Activated CD4-positive, alpha-beta T cell treated with anti-CD3 and anti-CD28 coated beads for 1 hour (primary cell): Measurements from ENCODE around the gene MYO16.
"Not testable (repeated sequence)": the region's sequence is repeated elsewhere in the genome, so short reads cannot be mapped to it uniquely, and the experiment has no call there.

Experiments used
- DNase-seq: peaks from one replicate; pipeline ENCODE4 v3.0.0-alpha.2; 2020

MYO16 gene

GRCh38 chr13:108747843-108748242 lies 118.4 kb downstream of the MYO16 start:
- DNase-seq = no peak

- no peak for DNase-seq
Measured at GRCh38 chr13:108752276-108752675, 122.9 kb downstream of the MYO16 start.

DNA sequence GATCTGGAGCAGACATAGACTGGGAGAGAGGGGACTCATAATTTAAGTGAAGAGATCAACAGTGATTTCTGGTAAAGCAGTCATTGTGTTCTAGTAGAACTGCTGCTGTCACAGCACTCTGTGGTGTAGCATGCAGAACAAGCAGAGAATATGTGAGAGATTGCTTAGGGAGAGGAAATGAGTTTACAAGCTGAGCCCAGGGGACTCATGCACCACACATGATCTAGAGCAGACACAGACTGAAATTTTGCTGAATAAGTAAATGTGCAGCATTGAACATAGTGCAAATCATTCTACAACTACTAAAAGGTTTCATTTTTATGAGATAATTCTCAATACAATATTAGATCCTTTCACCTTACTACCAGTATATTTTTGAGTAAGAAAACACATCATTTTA lies 125.7 kb downstream of the MYO16 start:
- no peak for DNase-seq

- no peak for DNase-seq
Measured at GRCh38 chr13:108760129-108760528, 130.7 kb downstream of the MYO16 start.

DNA sequence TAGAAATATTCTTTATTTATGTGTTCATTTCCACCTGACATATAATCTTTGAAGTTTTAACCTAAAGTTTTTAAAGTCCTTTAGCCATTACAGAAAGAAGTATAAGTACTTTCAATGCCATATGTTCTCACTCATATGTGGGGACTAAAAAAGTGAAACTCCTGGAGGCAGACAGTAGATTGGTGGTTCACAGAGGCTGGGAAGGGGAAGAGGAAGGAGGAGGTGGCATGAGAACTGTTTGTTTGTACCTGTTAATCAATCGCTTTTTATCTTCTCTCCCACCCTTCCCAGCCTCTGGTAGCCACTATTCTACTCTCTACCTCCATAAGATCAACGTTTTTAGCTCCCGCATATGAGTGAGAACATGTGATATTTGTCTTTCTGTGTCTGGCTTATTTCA lies 131.1 kb downstream of the MYO16 start:
- DNase-seq = no peak

DNA sequence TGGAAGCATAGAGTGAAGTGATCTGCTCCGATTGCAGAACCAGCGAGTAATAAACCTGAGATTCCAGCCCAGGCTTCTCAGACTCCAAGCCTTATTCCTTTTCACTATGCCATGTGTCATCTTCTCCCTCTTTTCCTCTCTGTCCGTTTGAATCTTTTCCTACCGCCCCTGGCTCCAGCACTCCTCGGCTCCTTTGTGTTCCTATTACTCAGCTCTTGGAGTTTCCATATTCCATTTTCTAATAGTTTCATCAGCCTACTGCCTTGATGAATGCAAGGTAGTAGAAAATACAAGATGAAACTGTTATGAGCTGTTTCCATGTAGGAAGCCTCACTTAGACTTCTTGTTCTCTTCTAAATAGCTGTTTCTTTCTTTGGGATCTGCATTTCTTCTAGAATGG lies 138.6 kb downstream of the MYO16 start:
- DNase-seq = no peak

- DNase-seq = no peak
Measured at GRCh38 chr13:108769213-108770070, 140.0 kb downstream of the MYO16 start.

GRCh38 chr13:108775597-108775996 lies 146.2 kb downstream of the MYO16 start:
- DNase-seq = no peak

DNA sequence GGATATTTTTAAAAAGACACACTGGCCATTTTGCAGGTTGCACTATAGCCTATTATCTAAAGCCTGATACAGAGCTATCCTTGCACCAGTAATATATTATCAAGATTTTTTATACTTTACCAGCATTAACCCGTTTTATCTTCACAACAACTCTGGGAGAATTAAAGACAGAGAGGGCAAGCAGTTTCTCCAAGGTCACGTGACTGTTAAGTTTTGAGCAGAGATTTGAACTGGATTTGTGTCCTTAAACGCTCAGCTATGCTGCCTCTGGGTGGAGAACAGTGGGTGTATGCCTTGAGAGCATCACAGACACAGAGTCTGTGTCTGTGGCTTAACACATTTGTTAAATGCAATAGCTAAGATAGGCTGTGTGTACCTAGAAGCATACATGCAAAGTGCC lies 147.2 kb downstream of the MYO16 start:
- DNase-seq = no peak

DNA sequence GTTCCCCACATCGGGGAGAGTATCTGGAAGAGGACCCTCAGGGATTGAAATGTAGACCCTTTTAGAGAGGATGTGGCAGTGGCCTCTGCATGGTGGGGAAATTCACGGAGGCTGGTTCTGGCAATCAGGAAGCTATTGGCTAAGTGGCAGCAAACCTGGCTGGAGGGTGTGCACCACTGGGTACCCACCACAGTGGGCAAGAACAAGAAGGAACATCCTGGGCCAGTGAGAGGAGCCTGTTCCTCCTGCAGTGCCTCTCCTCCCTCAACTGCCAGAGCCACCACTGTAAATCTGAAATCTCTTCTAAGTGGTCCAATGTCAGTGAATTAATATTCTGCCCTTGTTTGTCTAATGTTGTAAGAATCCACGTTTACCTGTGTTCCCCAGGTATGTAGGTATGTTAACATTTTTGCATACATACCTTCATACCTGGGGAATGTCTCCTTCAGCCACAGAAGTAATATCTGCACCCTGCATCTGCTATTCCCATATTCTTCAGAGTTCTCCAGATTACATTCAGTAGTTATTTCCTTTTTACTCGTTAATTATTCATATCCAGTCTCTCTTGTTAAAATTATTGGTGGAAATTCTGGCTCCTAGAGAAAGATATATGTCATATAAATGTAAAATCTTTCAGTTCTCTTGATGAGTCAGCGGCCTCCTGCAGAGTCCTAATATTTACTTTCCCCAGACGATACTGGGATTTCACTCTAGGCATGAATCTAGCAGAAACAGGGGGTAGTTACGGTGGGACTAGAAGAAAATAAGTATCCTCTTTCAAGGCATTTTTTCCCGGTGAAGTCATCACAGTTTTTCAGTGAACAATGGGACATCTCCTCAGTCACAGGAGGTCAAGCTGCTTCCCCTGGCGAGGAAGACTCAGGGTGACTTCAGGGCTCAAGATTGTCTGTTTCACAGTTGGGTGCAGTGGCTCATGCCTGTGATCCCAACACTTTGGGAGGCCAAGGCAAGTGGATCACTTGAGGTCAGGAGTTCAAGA lies 148.3 kb downstream of the MYO16 start:
- no peak for DNase-seq

- DNase-seq = no peak
Measured at GRCh38 chr13:108779308-108779707, 149.9 kb downstream of the MYO16 start.

GRCh38 chr13:108780706-108781105 lies 151.3 kb downstream of the MYO16 start:
- no peak for DNase-seq

DNA sequence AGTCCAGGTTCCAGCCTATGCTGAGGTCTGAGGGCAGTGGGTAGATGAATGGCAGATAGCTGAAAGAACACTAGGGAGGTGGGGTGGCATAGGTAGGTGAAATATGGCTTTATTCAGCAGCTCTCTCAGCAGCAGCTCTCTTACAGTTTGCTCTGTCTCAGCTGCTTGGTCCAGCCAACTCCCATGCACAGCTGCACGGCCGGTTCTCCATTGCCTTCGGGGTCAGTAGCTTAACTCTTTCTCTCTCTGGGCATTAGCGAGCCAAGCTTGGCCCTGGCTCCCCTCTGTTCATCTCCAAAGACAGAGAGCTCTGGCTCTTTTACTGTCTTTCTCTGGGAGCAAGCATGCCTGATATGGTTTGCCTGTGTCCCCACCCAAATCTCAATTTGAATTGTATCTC lies 151.9 kb downstream of the MYO16 start:
- no peak for DNase-seq

DNA sequence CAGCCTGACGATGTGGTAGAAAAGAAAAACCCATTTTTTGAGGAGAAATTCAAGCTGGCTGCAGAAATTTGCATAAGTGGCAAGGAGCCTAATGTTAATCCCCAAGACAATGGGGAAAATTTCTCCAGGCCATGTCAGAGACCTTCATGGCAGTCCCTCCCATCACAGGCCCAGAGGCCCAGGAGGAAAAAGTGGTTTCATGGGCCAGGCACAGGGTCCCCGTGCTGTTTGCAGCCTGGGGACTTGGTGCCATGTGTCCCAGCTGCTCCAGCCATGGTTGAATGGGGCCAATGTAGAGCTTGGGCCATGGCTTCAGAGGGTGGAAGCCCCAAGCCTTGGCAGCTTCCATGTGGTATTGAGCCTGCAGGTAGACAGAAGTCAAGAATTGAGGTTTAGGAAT lies 153.1 kb downstream of the MYO16 start:
- not testable (repeated sequence) for DNase-seq

- DNase-seq = no peak
Measured at GRCh38 chr13:108785844-108786243, 156.4 kb downstream of the MYO16 start.

DNA sequence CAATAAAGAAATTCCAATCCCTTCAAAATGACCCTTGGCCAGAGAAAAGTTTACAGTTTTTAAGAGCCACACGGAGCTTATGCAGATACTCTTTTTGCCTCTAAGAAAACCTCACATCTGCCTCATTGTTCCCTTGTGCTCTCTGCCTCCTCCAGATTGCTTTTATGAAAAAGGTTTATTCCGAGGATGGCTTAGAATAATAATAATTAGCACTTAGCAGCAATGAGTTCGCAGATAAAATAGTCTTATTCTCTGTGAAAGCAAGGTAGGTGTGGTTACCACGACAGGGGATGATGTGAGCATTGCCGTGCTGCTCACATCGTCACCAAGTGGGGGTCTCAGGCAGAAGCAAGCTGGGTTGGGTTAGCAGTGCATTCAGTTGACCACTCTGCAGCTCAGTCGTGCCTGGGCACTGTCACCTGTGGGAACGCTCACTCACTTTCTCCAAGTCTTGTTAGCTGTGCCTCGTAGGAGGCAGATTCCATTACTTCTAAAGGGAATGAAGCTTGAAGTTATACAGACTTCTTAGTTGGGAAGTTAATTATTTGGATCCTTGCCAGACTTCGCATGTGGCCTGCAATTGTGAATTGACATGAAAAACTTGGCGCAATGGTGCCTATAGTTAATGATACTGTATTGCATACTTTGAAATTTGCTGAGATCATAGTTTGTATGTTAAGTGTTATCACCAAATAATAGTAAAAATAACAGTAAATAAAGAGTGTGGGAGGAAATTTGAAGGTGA lies 157.2 kb downstream of the MYO16 start:
- no peak for DNase-seq

- DNase-seq = no peak
Measured at GRCh38 chr13:108787700-108788414, 158.4 kb downstream of the MYO16 start.

- DNase-seq = no peak
Measured at GRCh38 chr13:108789476-108789875, 160.1 kb downstream of the MYO16 start.

GRCh38 chr13:108795841-108796240 lies 166.4 kb downstream of the MYO16 start:
- DNase-seq = no peak

- DNase-seq = no peak
Measured at GRCh38 chr13:108797354-108797753, 167.9 kb downstream of the MYO16 start.

DNA sequence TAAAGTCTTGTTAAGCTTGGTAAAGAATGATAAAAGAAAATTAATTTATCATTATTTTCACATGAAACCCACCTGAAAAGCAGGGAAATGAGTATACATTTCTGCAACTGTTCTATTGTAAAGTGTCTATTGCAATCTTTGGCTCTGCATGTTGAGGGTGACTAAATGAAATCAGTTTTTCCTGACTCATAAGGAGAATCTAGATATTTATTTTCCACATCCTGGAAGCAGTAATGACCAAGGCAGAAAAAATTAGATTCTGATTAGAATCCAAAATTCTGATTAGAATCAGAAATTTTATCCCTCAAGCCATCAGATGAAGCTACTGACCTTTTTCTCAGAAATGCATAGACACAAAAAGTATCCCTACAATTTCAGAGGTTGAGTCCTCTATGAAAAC lies 178.4 kb downstream of the MYO16 start:
- no peak for DNase-seq

GRCh38 chr13:108812165-108812564 lies 182.8 kb downstream of the MYO16 start:
- no peak for DNase-seq
